ENCODE results near the gene GSTO2.
"Not testable (repeated sequence)": the region's sequence is repeated elsewhere in the genome, so short reads cannot be mapped to it uniquely, and the experiment has no call there.

The GSTO2 gene

GRCh38 chr10:104268713-104269645, at the start of gene GSTO2:
TSS of gene GSTO2 (plus strand) at chr10:104269184. CDS start at chr10:104274916, 5,732 bp downstream.
- DNase-seq (ENCODE audit: low spot score): peak; percentile 60

DNA sequence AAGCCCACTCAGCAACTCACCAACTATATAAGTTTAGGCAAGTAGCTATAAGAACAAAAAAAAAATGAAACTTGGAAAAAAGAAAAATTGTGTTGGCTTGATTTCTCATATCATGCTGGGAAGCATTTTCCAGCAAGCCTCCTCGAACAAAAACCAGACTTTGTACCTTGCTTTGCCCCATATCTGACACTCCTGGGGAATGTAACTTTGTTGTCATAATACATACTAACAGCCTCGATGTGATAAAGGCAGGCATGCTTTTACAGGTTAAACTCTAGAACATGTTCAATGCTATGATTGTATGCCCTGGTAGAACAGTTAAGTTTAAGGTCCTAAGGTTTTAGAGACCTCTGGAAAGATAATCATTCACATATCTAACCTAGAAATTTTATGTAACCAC, 48.5 kb upstream of the GSTO2 start:
- no peak for DNase-seq (ENCODE audit: low spot score)

- no peak for DNase-seq (ENCODE audit: low spot score)
Measured at GRCh38 chr10:104223304-104223703, 45.7 kb upstream of the GSTO2 start.

- DNase-seq (ENCODE audit: low spot score): no peak
Measured at GRCh38 chr10:104230490-104230889, 38.5 kb upstream of the GSTO2 start.

DNA sequence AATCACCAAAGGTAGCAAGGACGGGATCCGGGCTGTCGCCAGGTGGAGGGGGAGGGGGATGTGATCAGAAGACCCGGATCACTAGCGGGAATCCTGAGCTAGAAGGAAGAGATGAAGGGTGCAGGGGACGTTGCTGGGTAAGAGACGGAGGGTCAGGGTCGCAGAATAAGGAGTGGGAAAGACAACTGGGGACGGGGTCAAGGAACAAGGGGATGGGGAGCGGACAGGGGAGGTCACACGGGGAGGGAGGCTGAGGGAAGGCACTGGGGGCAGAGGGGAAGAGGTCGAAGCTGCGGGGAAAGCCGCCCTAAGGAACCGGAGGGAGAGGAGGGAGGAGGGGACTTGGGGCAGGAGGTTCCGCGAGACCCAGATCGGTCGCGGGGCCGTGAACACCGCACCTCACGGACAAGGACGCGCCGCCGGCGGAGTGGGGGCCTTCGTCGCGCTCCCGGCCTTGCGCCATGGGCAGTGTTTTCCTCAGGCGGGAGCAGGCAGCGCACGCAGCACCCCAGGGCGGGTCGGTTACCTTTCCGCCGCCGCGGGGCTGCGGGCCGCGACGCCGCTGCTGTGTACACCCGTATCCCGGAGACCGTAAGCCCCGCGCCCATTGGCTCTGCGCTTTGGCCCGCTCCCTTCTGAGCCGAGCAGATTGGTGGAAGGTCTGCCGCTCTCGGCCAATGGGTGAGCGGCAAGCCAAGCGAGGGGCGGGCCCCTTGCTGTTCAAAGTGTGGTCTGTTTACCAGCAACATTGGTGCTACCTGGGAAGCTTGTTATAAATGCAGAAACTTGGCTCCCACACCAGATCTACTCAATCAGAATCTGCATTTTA, 37.0 kb upstream of the GSTO2 start, which contains the start of gene CFAP43:
Gene CFAP43 (minus strand): TSS at position 581 of the 829 bp plus-strand sequence. CDS start 118 bp downstream, at position 463.
- DNase-seq (ENCODE audit: low spot score): peak; percentile 96

DNA sequence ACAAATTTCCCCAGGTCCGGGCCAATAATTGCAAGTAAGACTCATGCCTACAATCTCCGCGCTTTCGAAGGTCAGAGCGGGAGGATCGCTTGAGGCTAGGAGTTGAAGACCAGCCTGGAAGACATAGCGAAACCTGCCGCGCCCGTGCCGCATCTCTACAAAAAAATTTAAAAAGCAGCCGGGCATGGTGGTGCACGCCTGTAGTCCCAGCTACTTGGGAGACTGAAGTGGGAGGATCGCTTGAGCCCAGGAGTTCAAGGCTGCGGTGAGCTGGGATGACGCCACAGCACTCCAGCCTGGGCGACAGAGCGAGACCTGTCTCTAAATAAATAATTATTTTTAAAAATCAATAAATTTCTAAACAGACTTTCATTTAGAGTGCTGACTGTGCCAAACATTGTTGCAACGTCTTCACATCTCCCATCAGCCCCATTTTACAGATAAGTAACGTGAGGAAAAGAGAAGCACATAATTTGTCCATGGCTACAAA, 36.3 kb upstream of the GSTO2 start:
- DNase-seq (ENCODE audit: low spot score): no peak

DNA sequence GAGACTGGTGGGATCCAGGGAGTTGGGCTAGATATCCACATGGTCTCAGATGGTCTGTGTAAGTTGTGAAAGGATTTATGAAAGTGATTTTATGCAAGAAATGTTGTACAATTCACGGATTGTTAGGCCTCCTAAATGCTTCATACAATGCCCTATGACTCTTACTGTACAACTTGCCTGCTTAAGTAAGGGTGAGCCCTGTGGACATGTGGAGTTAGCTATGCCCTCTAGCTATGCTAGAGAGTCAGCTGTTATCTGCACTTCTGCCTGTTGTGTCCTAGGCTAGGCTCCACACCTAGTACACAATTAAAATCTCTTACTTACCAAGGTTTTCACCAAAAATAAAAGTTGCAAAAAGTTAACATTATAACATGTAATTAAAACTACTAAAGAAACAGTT, 35.2 kb upstream of the GSTO2 start:
- DNase-seq (ENCODE audit: low spot score): no peak

DNA sequence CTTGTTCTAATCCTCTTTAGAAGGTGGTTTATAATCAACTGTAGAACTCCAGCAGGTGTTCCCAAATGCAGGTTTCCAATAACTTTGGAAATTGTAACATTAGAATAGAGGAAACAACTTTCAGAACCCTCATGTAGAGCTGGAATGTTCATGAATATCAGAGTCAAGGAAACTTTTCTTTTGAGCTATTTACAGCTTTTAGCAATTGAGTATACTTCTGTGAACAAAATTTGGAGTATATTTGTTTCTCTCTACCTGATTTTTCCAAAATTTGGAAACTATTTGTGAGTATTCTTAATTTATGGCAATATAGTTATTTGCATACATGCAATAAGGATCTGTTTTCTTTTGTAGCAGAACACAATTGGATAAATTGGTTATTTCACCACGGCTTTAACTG, 34.0 kb upstream of the GSTO2 start:
- no peak for DNase-seq (ENCODE audit: low spot score)

DNA sequence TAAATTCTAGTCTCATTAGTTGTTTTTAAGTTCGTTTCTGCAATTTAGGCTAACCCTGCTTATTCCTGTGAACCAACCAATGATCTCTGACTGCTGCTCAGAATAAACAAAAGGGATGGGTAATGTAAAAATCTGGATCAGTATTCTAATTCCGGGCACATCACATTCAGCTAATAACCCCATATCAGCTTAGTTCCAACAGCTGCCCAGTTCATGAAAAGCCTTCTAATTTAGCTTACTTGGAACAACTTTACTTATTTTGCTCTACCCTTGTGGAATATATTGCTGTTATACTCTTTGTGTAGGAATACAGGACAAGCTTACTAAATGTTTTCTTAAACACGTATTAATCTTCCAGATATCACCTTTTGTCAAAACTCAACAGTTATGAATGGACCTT, 33.2 kb upstream of the GSTO2 start:
- DNase-seq (ENCODE audit: low spot score): no peak

- no peak for DNase-seq (ENCODE audit: low spot score)
Measured at GRCh38 chr10:104240078-104240477, 28.9 kb upstream of the GSTO2 start.

- no peak for DNase-seq (ENCODE audit: low spot score)
Measured at GRCh38 chr10:104242545-104242944, 26.4 kb upstream of the GSTO2 start.

DNA sequence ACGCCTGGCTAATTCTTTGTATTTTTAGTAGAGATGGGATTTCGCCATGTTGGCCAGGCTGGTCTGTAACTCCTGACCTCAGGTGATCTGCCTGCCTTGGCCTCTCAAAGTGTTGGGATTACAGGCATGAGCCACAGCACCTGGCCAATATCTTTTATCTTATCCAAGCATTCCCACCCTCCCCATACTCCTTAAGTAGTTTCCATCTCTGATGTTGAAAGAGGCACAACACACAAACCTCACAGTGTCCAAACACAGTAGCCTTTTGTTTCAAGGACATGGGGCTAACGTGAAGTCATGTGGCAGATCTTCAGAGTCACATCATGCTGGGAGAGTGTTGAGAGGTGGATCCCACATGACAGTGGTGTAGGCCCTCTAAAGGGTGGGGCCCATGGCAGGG, 26.0 kb upstream of the GSTO2 start:
- not testable (repeated sequence) for DNase-seq (ENCODE audit: low spot score)

DNA sequence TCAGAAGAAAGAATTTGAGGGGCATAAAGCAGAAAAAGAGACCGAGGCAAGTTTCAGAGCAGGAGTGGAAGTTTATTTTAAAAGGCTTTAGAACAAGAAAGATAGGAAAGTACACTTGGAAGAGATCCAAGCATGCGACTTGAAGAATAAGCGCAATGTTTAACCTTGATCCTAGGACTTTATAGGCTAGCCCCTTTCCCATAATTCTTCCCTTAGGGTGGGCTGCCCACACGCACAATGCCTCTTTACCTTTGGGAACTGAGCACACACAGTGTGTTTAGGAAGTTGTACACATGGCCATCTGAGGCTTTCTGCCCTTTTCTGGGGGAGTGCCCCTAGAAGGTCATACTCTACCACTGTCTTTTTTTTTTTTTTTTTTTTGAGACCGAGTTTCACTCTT, 25.5 kb upstream of the GSTO2 start:
- no peak for DNase-seq (ENCODE audit: low spot score)

- no peak for DNase-seq (ENCODE audit: low spot score)
Measured at GRCh38 chr10:104245066-104245632, 23.8 kb upstream of the GSTO2 start.

GRCh38 chr10:104246976-104247375, 22.0 kb upstream of the GSTO2 start:
- DNase-seq (ENCODE audit: low spot score): no peak

- no peak for DNase-seq (ENCODE audit: low spot score)
Measured at GRCh38 chr10:104247513-104248146, 21.4 kb upstream of the GSTO2 start.

DNA sequence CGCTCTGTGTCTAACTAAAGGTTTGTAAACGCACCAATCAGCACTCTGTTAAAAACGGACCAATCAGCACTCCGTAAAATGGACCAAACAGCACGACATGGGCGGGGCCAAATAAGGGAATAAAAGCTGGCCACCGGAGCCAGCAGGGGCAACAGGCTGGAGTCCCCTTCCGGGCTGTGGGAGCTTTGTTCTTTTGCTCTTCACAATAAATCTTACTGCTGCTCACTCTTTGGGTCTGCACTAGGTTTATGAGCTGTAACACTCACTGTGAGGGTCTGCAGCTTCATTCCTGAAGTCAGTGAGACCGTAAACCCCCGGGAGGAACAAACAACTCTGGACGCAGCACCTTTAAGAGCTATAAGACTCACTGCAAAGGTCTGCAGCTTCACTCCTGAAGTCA, 20.1 kb upstream of the GSTO2 start:
- DNase-seq (ENCODE audit: low spot score): not testable (repeated sequence)

GRCh38 chr10:104250371-104250770, 18.6 kb upstream of the GSTO2 start:
- DNase-seq (ENCODE audit: low spot score): no peak

- no peak for DNase-seq (ENCODE audit: low spot score)
Measured at GRCh38 chr10:104251443-104251842, 17.5 kb upstream of the GSTO2 start.

DNA sequence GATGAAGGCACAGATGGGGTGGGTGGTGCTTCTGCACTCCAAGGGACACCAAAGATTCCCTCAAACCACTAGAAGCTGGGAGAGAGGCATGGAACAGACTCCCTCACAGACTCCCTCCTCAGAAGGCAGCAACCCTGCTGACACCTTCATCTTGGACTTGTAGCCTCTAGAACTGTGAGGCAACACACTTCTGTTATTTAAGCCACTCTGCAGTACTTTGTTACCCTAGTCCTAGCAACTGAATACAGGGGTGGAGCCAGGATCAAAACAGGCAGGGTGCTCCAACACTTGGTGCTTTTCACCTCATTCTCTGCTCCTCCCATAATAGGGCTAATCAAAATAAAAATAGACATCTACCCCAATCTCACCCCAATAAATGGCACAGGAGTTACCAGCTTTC, 16.6 kb upstream of the GSTO2 start:
- no peak for DNase-seq (ENCODE audit: low spot score)

GRCh38 chr10:104253106-104253505, 15.9 kb upstream of the GSTO2 start:
- no peak for DNase-seq (ENCODE audit: low spot score)

All from D341Med (cell line).